Measurements from ENCODE around the gene SRP9. TPM values are rescaled to one million over a fixed set of nuclear protein-coding genes. Genes with fewer than 3 reads are reported as not detected.

SRP9 gene
- polyA plus RNA-seq, 1 donor (not counting 4 experiments of a cell fraction or from before 2014, with no cell fraction given) = 441 TPM

DNA sequence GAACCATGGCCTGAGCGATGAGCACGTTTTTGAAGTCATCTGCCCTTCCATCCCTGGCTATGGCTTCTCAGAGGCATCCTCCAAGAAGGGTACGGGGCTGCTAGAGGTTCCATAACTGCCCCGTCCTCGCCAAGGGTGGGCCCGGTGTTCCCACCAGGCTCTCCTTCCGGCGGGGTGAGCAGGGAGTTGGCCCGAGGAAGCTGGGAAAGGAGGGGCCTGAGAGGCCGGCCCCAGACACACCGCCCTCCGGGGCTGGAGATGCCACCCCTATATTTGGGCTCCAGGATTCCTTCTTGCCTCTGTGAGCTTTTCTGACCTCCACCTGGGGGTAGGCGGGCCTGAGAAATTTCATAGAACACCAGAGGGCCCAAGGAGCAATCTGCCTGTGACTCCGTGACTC lies 61.2 kb downstream of the SRP9 start:
- dilution Hi-C loops (cut with MboI; ENCODE audit: extremely low pct_ligation_motif_present, low sequenced_read_pairs) = no loop called here
- DNase-seq (ENCODE audit: low read depth, low spot score) = no peak
- Histone ChIP-seq H2AFZ (ENCODE audit: control insufficient read depth, low read length) (no peak overlapping the region), H3K4me3 (ENCODE audit: control insufficient read depth in 2 of 3, extremely low read depth in 1 of 3, insufficient read depth in 2 of 3, low read depth in 1 of 3, low read length in 3 of 3) (no peak overlapping the region), H3K9me3 (ENCODE audit: control insufficient read depth, low read depth, low read length) (no peaks in the 10 kb centered on the region), H3K9me1 (ENCODE audit: control insufficient read depth, extremely low read depth, insufficient read depth, low read length) (no peaks in the 10 kb centered on the region), H3K4me1 (ENCODE audit: control insufficient read depth, extremely low read depth, insufficient read depth, low read length) (no peaks in the 10 kb centered on the region), H3K9ac (ENCODE audit: control insufficient read depth, extremely low read depth, insufficient read depth, low read length) (no peak overlapping the region), H3K27me3 (ENCODE audit: control insufficient read depth, extremely low read depth, insufficient read depth, low read length) (no peaks in the 10 kb centered on the region), H3K36me3 (ENCODE audit: control insufficient read depth in 2 of 2, extremely low read depth in 1 of 2, insufficient read depth in 2 of 2, low read length in 2 of 2) (no peaks in the 10 kb centered on the region), H3K27ac (ENCODE audit: control insufficient read depth, insufficient read depth, low read length) (no peak overlapping the region), H4K20me1 (ENCODE audit: control insufficient read depth, extremely low read depth, insufficient read depth, low read length) (no peaks in the 10 kb centered on the region), H3K4me2 (ENCODE audit: control insufficient read depth, extremely low read depth, insufficient read depth, low read depth, low read length) (no peak overlapping the region), H3K79me2 (ENCODE audit: control insufficient read depth, insufficient read depth, low read length) (no peaks in the 10 kb centered on the region)
- no peak for FAIRE-seq
- TF ChIP-seq EZH2 (IDR thresholded peaks at IDR 0.05; ENCODE audit: low read length) = no peak
- TF ChIP-seq, protein P1, sequence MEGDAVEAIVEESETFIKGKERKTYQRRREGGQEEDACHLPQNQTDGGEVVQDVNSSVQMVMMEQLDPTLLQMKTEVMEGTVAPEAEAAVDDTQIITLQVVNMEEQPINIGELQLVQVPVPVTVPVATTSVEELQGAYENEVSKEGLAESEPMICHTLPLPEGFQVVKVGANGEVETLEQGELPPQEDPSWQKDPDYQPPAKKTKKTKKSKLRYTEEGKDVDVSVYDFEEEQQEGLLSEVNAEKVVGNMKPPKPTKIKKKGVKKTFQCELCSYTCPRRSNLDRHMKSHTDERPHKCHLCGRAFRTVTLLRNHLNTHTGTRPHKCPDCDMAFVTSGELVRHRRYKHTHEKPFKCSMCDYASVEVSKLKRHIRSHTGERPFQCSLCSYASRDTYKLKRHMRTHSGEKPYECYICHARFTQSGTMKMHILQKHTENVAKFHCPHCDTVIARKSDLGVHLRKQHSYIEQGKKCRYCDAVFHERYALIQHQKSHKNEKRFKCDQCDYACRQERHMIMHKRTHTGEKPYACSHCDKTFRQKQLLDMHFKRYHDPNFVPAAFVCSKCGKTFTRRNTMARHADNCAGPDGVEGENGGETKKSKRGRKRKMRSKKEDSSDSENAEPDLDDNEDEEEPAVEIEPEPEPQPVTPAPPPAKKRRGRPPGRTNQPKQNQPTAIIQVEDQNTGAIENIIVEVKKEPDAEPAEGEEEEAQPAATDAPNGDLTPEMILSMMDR (optimal IDR thresholded peaks at IDR 0.05 in 1 of 3, IDR thresholded peaks at IDR 0.05 in 1 of 3, conservative IDR thresholded peaks at IDR 0.05 in 1 of 3; ENCODE audit: extremely low read depth in 1 of 3, insufficient read depth in 2 of 3, low read length in 3 of 3) = no peak

Small RNA genes lying within 50 kb of the gene (small RNA-seq; reads per million reads assigned to genes)
- 0 reads per million in 3 experiments for gene RNU6-1304P (ENCODE audit: insufficient read length in 3 of 3, low read depth in 3 of 3, low replicate concordance in 1 of 3)

Other genes starting within 250 kb of the SRP9 start
- gene ENAH, start 124.7 kb upstream of the SRP9 start, polyA plus RNA-seq = 50.2 to 63.8 TPM (median 61.0 TPM) in 3 replicates
- gene EPHX1, start 32.3 kb downstream of the SRP9 start, polyA plus RNA-seq = 4.7 to 12.1 TPM (median 6.4 TPM) in 3 replicates
- 15.7 to 18.7 TPM (median 16.5 TPM) in 3 replicates for gene TMEM63A, start 104.6 kb downstream of the SRP9 start, polyA plus RNA-seq
- not detected in 3 replicates for gene LEFTY1, start 111.3 kb downstream of the SRP9 start, polyA plus RNA-seq
- gene PYCR2, start 146.4 kb downstream of the SRP9 start, polyA plus RNA-seq = 45.5 to 62.3 TPM (median 49.5 TPM) in 3 replicates
- gene LEFTY2, start 163.4 kb downstream of the SRP9 start, polyA plus RNA-seq = not detected in 3 replicates
- 11.3 to 15.9 TPM (median 13.4 TPM) in 3 replicates for gene SDE2, start 221.5 kb downstream of the SRP9 start, polyA plus RNA-seq